Mammary epithelial cell (primary cell): ENCODE results near the gene SH3D19.

ENCODE experiments used
- EZH2 ChIP-seq: IDR thresholded peaks from 2 replicates; pipeline ENCODE4 v1.6.1; 2012; ENCODE audit warnings: low read length, inconsistent platforms, borderline replicate concordance
- TF ChIP-seq, protein P1 (sequence below), 2 donors: IDR thresholded peaks in 1 of 2; conservative IDR thresholded peaks in 1 of 2; 2 replicates each; pipeline ENCODE4 v1.5.1; 2011 to 2012; ENCODE audit warnings: inconsistent platforms in 2 of 2, low read length in 2 of 2, mild to moderate bottlenecking in 2 of 2, control low read depth in 1 of 2, low read depth in 1 of 2; ENCODE audit not compliant: insufficient read depth in 1 of 2; ENCODE audit errors: extremely low read depth in 1 of 2

DNA sequence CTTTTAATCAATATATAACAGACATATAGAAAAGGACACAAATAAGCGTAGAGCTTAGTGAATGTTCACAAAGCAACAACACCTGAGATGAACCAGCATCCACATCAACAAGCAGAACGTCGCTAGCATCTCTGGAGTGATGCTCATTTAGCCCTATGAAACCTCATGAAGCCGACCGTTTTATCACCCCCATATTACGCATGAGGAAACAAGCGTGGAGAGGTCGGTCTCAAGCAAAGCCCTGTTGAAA is 226.5 kb downstream of the SH3D19 start:
- TF ChIP-seq, protein P1, sequence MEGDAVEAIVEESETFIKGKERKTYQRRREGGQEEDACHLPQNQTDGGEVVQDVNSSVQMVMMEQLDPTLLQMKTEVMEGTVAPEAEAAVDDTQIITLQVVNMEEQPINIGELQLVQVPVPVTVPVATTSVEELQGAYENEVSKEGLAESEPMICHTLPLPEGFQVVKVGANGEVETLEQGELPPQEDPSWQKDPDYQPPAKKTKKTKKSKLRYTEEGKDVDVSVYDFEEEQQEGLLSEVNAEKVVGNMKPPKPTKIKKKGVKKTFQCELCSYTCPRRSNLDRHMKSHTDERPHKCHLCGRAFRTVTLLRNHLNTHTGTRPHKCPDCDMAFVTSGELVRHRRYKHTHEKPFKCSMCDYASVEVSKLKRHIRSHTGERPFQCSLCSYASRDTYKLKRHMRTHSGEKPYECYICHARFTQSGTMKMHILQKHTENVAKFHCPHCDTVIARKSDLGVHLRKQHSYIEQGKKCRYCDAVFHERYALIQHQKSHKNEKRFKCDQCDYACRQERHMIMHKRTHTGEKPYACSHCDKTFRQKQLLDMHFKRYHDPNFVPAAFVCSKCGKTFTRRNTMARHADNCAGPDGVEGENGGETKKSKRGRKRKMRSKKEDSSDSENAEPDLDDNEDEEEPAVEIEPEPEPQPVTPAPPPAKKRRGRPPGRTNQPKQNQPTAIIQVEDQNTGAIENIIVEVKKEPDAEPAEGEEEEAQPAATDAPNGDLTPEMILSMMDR (conservative IDR thresholded peaks at IDR 0.05 in 1 of 2, IDR thresholded peaks at IDR 0.05 in 1 of 2; ENCODE audit: extremely low read depth in 1 of 2, insufficient read depth in 1 of 2, low read depth in 1 of 2, low read length in 2 of 2) = no peak
- no peak for TF ChIP-seq EZH2
